ENCODE measurements around the gene TMCC3.

The TMCC3 gene

DNA sequence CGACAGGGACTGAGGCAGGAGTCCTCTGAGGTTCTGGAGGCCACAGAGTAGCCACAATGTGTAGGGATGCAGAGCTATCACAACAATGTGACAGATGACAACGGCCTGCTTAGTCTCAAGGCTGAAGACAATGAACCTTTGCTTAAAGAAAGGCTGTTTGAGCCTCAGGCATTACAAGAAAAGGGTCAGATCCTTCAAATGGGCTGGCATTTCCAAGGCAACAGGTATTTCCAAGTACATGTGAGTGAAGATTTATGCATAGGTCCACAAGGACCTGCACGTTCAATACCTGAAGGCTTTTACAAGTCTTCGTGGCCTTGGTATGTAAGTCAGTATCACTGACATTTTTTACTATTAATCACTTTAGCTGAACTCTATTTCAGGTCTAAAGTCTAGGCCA, 62.0 kb downstream of the TMCC3 start:
- DNase-seq (ENCODE audit: low read depth): no peak
- H3K4me3 ChIP-seq (ENCODE audit: low read length): no peak overlapping the region
- TF ChIP-seq, protein P1, sequence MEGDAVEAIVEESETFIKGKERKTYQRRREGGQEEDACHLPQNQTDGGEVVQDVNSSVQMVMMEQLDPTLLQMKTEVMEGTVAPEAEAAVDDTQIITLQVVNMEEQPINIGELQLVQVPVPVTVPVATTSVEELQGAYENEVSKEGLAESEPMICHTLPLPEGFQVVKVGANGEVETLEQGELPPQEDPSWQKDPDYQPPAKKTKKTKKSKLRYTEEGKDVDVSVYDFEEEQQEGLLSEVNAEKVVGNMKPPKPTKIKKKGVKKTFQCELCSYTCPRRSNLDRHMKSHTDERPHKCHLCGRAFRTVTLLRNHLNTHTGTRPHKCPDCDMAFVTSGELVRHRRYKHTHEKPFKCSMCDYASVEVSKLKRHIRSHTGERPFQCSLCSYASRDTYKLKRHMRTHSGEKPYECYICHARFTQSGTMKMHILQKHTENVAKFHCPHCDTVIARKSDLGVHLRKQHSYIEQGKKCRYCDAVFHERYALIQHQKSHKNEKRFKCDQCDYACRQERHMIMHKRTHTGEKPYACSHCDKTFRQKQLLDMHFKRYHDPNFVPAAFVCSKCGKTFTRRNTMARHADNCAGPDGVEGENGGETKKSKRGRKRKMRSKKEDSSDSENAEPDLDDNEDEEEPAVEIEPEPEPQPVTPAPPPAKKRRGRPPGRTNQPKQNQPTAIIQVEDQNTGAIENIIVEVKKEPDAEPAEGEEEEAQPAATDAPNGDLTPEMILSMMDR (IDR thresholded peaks at IDR 0.05; ENCODE audit: insufficient read depth, low read depth, low read length, missing control alignments): no peak

DNA sequence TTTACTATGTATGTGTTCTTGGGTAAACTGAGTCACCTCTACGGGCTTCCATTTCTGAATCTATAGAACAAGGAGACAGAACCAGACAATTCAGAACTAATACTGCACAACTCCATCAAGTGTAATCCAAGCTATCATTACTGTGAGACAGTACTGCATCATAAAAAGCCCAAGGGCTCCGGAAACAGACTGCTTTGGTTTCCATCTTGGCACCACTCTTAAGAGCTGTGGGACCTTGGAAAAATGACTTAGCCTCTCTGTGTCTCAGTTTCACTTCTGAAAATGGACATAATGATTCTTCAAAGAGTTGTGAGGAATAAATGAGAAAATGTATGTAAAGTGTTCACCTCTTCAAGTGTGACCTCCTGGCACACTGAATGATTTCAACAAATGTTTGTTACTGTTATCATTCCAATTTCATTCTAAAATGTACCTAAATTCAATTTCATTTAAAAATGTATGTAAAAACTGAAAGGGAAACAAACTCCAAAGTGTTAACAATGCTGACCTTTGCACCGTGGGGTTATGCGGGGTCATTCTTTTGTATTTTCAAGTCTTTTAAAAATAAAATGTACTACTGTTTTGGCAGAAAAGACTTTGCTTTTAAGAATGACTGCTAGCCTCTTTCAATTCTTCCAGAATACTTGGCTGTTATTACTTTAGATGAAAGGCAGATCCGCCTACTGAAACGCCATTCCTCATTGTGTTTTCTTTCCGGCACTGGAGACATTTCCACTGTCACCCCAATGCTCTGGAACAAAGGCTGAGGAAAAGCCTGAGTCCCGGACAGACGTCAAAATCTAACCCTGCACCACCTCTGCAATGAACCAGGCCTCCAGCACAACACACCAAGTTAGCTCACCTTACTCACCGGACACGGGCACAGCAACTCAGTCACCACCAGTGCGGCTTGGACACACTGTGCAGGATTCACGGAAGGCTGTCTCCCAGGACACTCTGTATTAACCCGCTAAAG, 62.8 kb downstream of the TMCC3 start:
- no peak for DNase-seq (ENCODE audit: low read depth)
- H3K4me3 ChIP-seq (ENCODE audit: low read length): no peak overlapping the region
- TF ChIP-seq, protein P1 (IDR thresholded peaks at IDR 0.05; ENCODE audit: insufficient read depth, low read depth, low read length, missing control alignments): no peak

DNA sequence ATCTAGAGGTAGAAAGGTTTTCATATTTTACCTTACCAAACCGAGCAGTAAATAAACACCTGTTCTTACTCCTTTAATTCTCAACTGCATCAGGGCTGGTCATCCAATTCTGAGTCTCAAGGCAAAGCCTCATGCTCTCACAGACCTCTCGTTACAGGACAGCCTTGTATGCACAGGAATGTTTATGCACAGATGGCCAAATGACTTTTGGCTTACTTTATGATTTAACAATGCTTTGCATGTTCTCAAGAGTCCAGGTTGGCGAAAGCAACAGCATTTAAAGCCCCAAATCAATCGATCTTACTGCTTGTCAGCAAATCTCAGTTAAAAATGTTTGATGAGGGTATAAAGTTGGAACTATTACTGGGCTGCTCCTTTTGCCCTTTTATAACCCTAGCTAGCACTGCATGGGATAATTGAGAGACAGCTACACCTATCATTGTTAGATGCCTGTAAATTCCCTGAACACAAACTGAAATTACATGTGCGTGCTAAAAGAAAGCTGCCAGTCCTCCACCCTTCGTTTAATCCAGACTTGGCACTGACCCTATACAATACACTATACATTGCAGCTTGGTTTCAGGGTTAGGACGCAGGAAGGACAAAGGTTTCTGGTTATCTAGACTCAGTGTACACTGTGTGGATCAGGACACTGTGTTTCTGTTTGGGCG, 63.6 kb downstream of the TMCC3 start:
- DNase-seq (ENCODE audit: low read depth): no peak
- TF ChIP-seq, protein P1 (IDR thresholded peaks at IDR 0.05; ENCODE audit: insufficient read depth, low read depth, low read length, missing control alignments): no peak
- no peak overlapping the region for H3K4me3 ChIP-seq (ENCODE audit: low read length)

DNA sequence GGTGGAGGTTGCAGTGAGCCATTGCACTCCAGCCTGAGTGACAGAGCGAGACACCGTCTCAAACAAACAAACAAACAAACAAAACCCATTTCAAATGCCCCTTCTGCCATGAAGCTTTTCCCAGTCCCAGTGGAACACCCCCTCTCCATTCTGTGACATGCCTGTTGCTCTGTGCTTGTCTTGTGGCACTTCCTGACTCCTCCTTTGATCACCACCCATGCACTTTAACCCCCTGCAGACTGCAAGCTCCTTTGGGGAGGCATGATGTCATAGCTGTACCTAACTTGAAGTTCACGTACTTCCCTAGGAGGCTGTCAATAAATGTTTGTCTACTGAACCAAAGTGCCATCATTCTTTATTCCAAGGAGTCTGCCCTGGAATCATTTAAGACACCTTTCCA, 64.7 kb downstream of the TMCC3 start:
- TF ChIP-seq, protein P1 (IDR thresholded peaks at IDR 0.05; ENCODE audit: insufficient read depth, low read depth, low read length, missing control alignments): no peak
- DNase-seq (ENCODE audit: low read depth): no peak
- H3K4me3 ChIP-seq (ENCODE audit: low read length): no peak overlapping the region

DNA sequence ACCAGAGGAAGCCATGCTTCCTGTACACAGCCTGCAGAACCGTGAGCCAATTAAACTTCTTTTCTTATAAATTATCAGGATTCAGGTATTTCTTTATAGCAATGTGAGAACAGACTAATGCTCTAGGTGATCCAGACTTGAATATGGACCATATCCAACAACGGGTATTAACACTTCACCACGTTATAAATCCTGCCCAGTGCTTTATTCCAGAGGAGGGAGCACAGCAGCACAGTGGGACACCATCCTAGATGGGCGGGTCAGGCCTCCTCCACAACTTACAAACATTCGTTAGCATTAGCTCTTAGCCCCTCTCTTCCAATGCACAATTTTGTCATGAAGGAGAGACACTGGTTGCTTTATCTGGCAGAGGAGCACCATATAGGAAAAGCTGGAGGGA, 66.0 kb downstream of the TMCC3 start:
- no peak for DNase-seq (ENCODE audit: low read depth)
- no peak overlapping the region for H3K4me3 ChIP-seq (ENCODE audit: low read length)
- TF ChIP-seq, protein P1 (IDR thresholded peaks at IDR 0.05; ENCODE audit: insufficient read depth, low read depth, low read length, missing control alignments): no peak

DNA sequence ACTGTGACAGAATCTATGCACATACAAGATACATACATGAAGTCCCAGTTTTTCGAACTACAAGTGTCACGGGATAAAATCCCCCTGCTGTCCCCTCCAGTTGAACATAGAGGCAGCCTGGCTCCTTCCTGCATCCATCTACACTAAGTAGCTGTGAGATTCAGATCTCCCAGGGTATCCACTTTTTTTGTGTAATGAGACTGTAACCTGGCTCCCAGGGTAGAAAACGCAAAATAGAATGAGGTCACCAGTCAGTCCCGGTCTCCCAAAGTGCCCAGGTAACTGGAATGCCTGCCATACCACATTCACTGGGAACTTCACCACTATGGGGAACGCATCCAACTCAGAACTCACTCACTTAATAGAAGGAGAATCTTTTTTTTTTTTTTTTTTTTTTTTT, 67.8 kb downstream of the TMCC3 start:
- no peak overlapping the region for H3K4me3 ChIP-seq (ENCODE audit: low read length)
- TF ChIP-seq, protein P1 (IDR thresholded peaks at IDR 0.05; ENCODE audit: insufficient read depth, low read depth, low read length, missing control alignments): no peak
- DNase-seq (ENCODE audit: low read depth): no peak

All from epithelial cell of esophagus (primary cell).